IPS-18c (cell line): ENCODE measurements around the gene HTN1.
"Not testable (repeated sequence)": the region's sequence is repeated elsewhere in the genome, so short reads cannot be mapped to it uniquely, and the experiment has no call there.

Experiments used
- H3K4me3 ChIP-seq: 2 replicates; pipeline ENCODE4 v1.7.0; 2013; ENCODE audit warnings: low read depth, mild to moderate bottlenecking, low read length, moderate library complexity; ENCODE audit not compliant: insufficient read depth
- H3K9me3 ChIP-seq: one replicate; pipeline ENCODE4 v1.6.1; 2013; ENCODE audit warnings: mild to moderate bottlenecking, low read length, moderate library complexity; ENCODE audit not compliant: control insufficient read depth, insufficient read depth

The HTN1 gene

GRCh38 chr4:70050138-70050537 is at the start of gene HTN1:
TSS of gene HTN1 (plus strand) at chr4:70050438. CDS start at chr4:70053077, 2,639 bp downstream.
- not testable (repeated sequence) for H3K4me3 ChIP-seq, H3K9me3 ChIP-seq

GRCh38 chr4:70000711-70001110 is 49.5 kb upstream of the HTN1 start:
- Histone ChIP-seq H3K4me3 (no peak overlapping the region), H3K9me3 (no peaks in the 10 kb centered on the region)

GRCh38 chr4:70002507-70002906 is 47.7 kb upstream of the HTN1 start:
- no peak overlapping the region for H3K4me3 ChIP-seq
- H3K9me3 ChIP-seq, result no peaks in the 10 kb centered on the region

- Histone ChIP-seq H3K4me3 (no peak overlapping the region), H3K9me3 (no peaks in the 10 kb centered on the region)
These were observed 41.5 kb upstream of the HTN1 start for GRCh38 chr4:70008771-70009170.

GRCh38 chr4:70019006-70019405 is 31.2 kb upstream of the HTN1 start:
- not testable (repeated sequence) for H3K9me3 ChIP-seq, H3K4me3 ChIP-seq

- Histone ChIP-seq H3K4me3 (no peak overlapping the region), H3K9me3 (no peaks in the 10 kb centered on the region)
These were observed 27.0 kb upstream of the HTN1 start for GRCh38 chr4:70023218-70023617.

- Histone ChIP-seq H3K9me3 (no peaks in the 10 kb centered on the region), H3K4me3 (no peak overlapping the region)
These were observed 23.2 kb upstream of the HTN1 start for GRCh38 chr4:70027011-70027410.

- H3K9me3 ChIP-seq, H3K4me3 ChIP-seq: not testable (repeated sequence)
These were observed 22.1 kb upstream of the HTN1 start, which contains the start of gene HTN3 for GRCh38 chr4:70028159-70028558. TSS of gene HTN3 (plus strand) at chr4:70028459. CDS start at chr4:70030741, 2,282 bp downstream.

GRCh38 chr4:70037559-70037958 is 12.7 kb upstream of the HTN1 start:
- not testable (repeated sequence) for H3K9me3 ChIP-seq, H3K4me3 ChIP-seq

GRCh38 chr4:70039928-70040327 is 10.3 kb upstream of the HTN1 start:
- not testable (repeated sequence) for H3K4me3 ChIP-seq, H3K9me3 ChIP-seq

GRCh38 chr4:70041652-70042286 is 8.5 kb upstream of the HTN1 start:
- H3K9me3 ChIP-seq, result peaks cover 3% of the 10 kb centered on the region
- H3K4me3 ChIP-seq, result no peak overlapping the region

- not testable (repeated sequence) for H3K9me3 ChIP-seq, H3K4me3 ChIP-seq
These were observed 6.3 kb downstream of the HTN1 start for GRCh38 chr4:70056534-70056933.

GRCh38 chr4:70057651-70058050 is 7.4 kb downstream of the HTN1 start:
- H3K4me3 ChIP-seq, result no peak overlapping the region

GRCh38 chr4:70059149-70059548 is 8.9 kb downstream of the HTN1 start:
- no peaks in the 10 kb centered on the region for H3K9me3 ChIP-seq
- no peak overlapping the region for H3K4me3 ChIP-seq

More at GRCh38 chr4:70057651-70058050, 7.4 kb downstream of the HTN1 start:
- no peaks in the 10 kb centered on the region for H3K9me3 ChIP-seq

- Histone ChIP-seq H3K9me3 (no peaks in the 10 kb centered on the region), H3K4me3 (no peak overlapping the region)
These were observed 11.8 kb downstream of the HTN1 start for GRCh38 chr4:70062000-70062399.

- no peaks in the 10 kb centered on the region for H3K9me3 ChIP-seq
- no peak overlapping the region for H3K4me3 ChIP-seq
These were observed 30.0 kb downstream of the HTN1 start for GRCh38 chr4:70080205-70080604.

GRCh38 chr4:70099206-70099605 is 49.0 kb downstream of the HTN1 start:
- no peak overlapping the region for H3K4me3 ChIP-seq
- no peaks in the 10 kb centered on the region for H3K9me3 ChIP-seq
